ENCODE results near the gene RAB4A. TPM values are rescaled to one million over a fixed set of nuclear protein-coding genes. Genes with fewer than 3 reads are reported as not detected.
A peak's percentile ranks its signal among the peaks of the same experiment; 100 is the strongest.
"Not testable (repeated sequence)": the region's sequence is repeated elsewhere in the genome, so short reads cannot be mapped to it uniquely, and the experiment has no call there.

Gene RAB4A
- total and polyA plus RNA-seq, 7 experiments from 2014 or later: 9.6 to 47.9 (median 36.7) TPM

- ATAC-seq (no peak), DNase-seq (no peak)
- Mint-ChIP-seq H3K36me3 (peaks cover 0 to 61% (median 39%) of the 10 kb centered on the region in 5 donors), H3K4me1 (peaks cover 40 to 62% (median 50%) of the 10 kb centered on the region in 7 donors), H3K4me3 (no peak overlapping the region), H3K27ac (peak overlapping the region in 1 of 9 donors; percentile 21), H3K27me3 (no peaks in the 10 kb centered on the region), H3K9me3 (peaks cover 0 to 13% (median 0%) of the 10 kb centered on the region in 11 donors)
- ChIA-PET POLR2A (no interaction called here), CTCF (no interaction called here)
- H3K27me3 ChIP-seq (ENCODE audit: control insufficient read depth in 2 of 2, insufficient read depth in 2 of 2, low read length in 2 of 2): no peaks in the 10 kb centered on the region
- H3K36me3 ChIP-seq (ENCODE audit: control insufficient read depth in 2 of 3, insufficient read depth in 3 of 3, low read length in 3 of 3): peaks cover 0 to 6% (median 6%) of the 10 kb centered on the region in 3 experiments
- H3K4me3 ChIP-seq (ENCODE audit: low read length): no peak overlapping the region
- no peak overlapping the region for H3K27ac ChIP-seq (ENCODE audit: low read depth, low read length)
- no peaks in the 10 kb centered on the region for H3K4me1 ChIP-seq (ENCODE audit: control insufficient read depth in 2 of 2, insufficient read depth in 2 of 2, low read length in 2 of 2)
- H3K9me3 ChIP-seq (ENCODE audit: control insufficient read depth in 2 of 3, low read length in 3 of 3): no peaks in the 10 kb centered on the region
- intact Hi-C loops (cut with micrococcal nuclease): no loop called here
Observed at GRCh38 chr1:229284887-229285286, 14.0 kb downstream of the RAB4A start.

- DNase-seq (no peak), ATAC-seq (no peak)
- peaks cover 0 to 10% (median 6%) of the 10 kb centered on the region in 3 experiments for H3K36me3 ChIP-seq (ENCODE audit: control insufficient read depth in 2 of 3, insufficient read depth in 3 of 3, low read length in 3 of 3)
- no peak overlapping the region for H3K4me3 ChIP-seq (ENCODE audit: low read length)
- peak overlapping the region in 1 of 10 donors; percentile 10 for H3K4me3 Mint-ChIP-seq
- H3K27ac Mint-ChIP-seq: no peak overlapping the region
- H3K4me1 Mint-ChIP-seq: peaks cover 40 to 56% (median 46%) of the 10 kb centered on the region in 7 donors
- ChIA-PET POLR2A (no interaction called here), CTCF (no interaction called here)
- H3K36me3 Mint-ChIP-seq: peaks cover under 1 to 62% (median 42%) of the 10 kb centered on the region in 5 donors
- H3K9me3 Mint-ChIP-seq: peaks cover 0 to 13% (median 0%) of the 10 kb centered on the region in 11 donors
- H3K4me1 ChIP-seq (ENCODE audit: control insufficient read depth in 2 of 2, insufficient read depth in 2 of 2, low read length in 2 of 2): no peaks in the 10 kb centered on the region
- intact Hi-C loops (cut with micrococcal nuclease): no loop called here
- no peaks in the 10 kb centered on the region for H3K9me3 ChIP-seq (ENCODE audit: control insufficient read depth in 2 of 3, low read length in 3 of 3)
- H3K27me3 ChIP-seq (ENCODE audit: control insufficient read depth in 2 of 2, insufficient read depth in 2 of 2, low read length in 2 of 2): no peaks in the 10 kb centered on the region
- H3K27ac ChIP-seq (ENCODE audit: low read depth, low read length): no peak overlapping the region
- H3K27me3 Mint-ChIP-seq: no peaks in the 10 kb centered on the region
Observed at GRCh38 chr1:229285440-229285839, 14.5 kb downstream of the RAB4A start.

GRCh38 chr1:229286099-229286766, 15.3 kb downstream of the RAB4A start:
- H3K4me3 Mint-ChIP-seq: no peak overlapping the region

GRCh38 chr1:229287267-229287666, 16.4 kb downstream of the RAB4A start:
- Histone ChIP-seq H3K27ac (ENCODE audit: low read depth, low read length) (no peak overlapping the region), H3K4me3 (ENCODE audit: low read length) (no peak overlapping the region), H3K36me3 (ENCODE audit: control insufficient read depth in 2 of 3, insufficient read depth in 3 of 3, low read length in 3 of 3) (peaks cover 0 to 19% (median 6%) of the 10 kb centered on the region in 3 experiments), H3K4me1 (ENCODE audit: control insufficient read depth in 2 of 2, insufficient read depth in 2 of 2, low read length in 2 of 2) (no peaks in the 10 kb centered on the region), H3K9me3 (ENCODE audit: control insufficient read depth in 2 of 3, low read length in 3 of 3) (no peaks in the 10 kb centered on the region), H3K27me3 (ENCODE audit: control insufficient read depth in 2 of 2, insufficient read depth in 2 of 2, low read length in 2 of 2) (no peaks in the 10 kb centered on the region)
- CTCF ChIA-PET: interaction anchor here (0.6 kb wide), 1 partner anchor 32 kb away, joined by 3 read pairs; no protein-coding TSS in a partner anchor
- DNase-seq: no peak
- no peak overlapping the region for H3K27ac Mint-ChIP-seq
- H3K27me3 Mint-ChIP-seq: no peaks in the 10 kb centered on the region
- peaks cover 26 to 42% (median 33%) of the 10 kb centered on the region in 7 donors for H3K4me1 Mint-ChIP-seq
- POLR2A ChIA-PET: no interaction called here
- ATAC-seq: no peak
- H3K4me3 Mint-ChIP-seq: no peak overlapping the region
- peaks cover 0 to 20% (median 2%) of the 10 kb centered on the region in 11 donors for H3K9me3 Mint-ChIP-seq
- intact Hi-C loops (cut with micrococcal nuclease): no loop called here
- H3K36me3 Mint-ChIP-seq: peaks cover 12 to 67% (median 46%) of the 10 kb centered on the region in 5 donors

More at GRCh38 chr1:229286099-229286766, 15.3 kb downstream of the RAB4A start:
- CTCF ChIA-PET: no interaction called here
- H3K4me3 ChIP-seq (ENCODE audit: low read length): no peak overlapping the region
- H3K27ac ChIP-seq (ENCODE audit: low read depth, low read length): no peak overlapping the region
- H3K36me3 ChIP-seq (ENCODE audit: control insufficient read depth in 2 of 3, insufficient read depth in 3 of 3, low read length in 3 of 3): peaks cover 0 to 16% (median 6%) of the 10 kb centered on the region in 3 experiments
- Mint-ChIP-seq H3K4me1 (peaks cover 37 to 50% (median 41%) of the 10 kb centered on the region in 7 donors), H3K36me3 (peaks cover 8 to 68% (median 45%) of the 10 kb centered on the region in 5 donors), H3K27me3 (no peaks in the 10 kb centered on the region), H3K27ac (peak overlapping the region in 1 of 9 donors; percentile 18), H3K9me3 (peaks cover 0 to 21% (median 2%) of the 10 kb centered on the region in 11 donors)
- DNase-seq (no peak), ATAC-seq (no peak)
- no peaks in the 10 kb centered on the region for H3K4me1 ChIP-seq (ENCODE audit: control insufficient read depth in 2 of 2, insufficient read depth in 2 of 2, low read length in 2 of 2)
- H3K9me3 ChIP-seq (ENCODE audit: control insufficient read depth in 2 of 3, low read length in 3 of 3): no peaks in the 10 kb centered on the region
- intact Hi-C loops (cut with micrococcal nuclease): no loop called here
- no peaks in the 10 kb centered on the region for H3K27me3 ChIP-seq (ENCODE audit: control insufficient read depth in 2 of 2, insufficient read depth in 2 of 2, low read length in 2 of 2)
- POLR2A ChIA-PET: no interaction called here

GRCh38 chr1:229288516-229288915, 17.6 kb downstream of the RAB4A start:
- H3K27ac ChIP-seq (ENCODE audit: low read depth, low read length): no peak overlapping the region
- DNase-seq: no peak
- peaks cover 18 to 30% (median 24%) of the 10 kb centered on the region in 7 donors for H3K4me1 Mint-ChIP-seq
- no peak overlapping the region for H3K27ac Mint-ChIP-seq
- H3K4me1 ChIP-seq (ENCODE audit: control insufficient read depth in 2 of 2, insufficient read depth in 2 of 2, low read length in 2 of 2): no peaks in the 10 kb centered on the region
- ChIA-PET POLR2A (interaction anchor here (0.6 kb wide), 1 partner anchor 794 kb away, joined by 3 read pairs; no protein-coding TSS in a partner anchor), CTCF (interaction anchor here (1.0 kb wide), 1 partner anchor 32 kb away, joined by 4 read pairs; no protein-coding TSS in a partner anchor)
- no peaks in the 10 kb centered on the region for H3K27me3 Mint-ChIP-seq
- H3K9me3 Mint-ChIP-seq: peaks cover 0 to 11% (median 0%) of the 10 kb centered on the region in 11 donors
- peaks cover 0 to 19% (median 6%) of the 10 kb centered on the region in 3 experiments for H3K36me3 ChIP-seq (ENCODE audit: control insufficient read depth in 2 of 3, insufficient read depth in 3 of 3, low read length in 3 of 3)
- H3K9me3 ChIP-seq (ENCODE audit: control insufficient read depth in 2 of 3, low read length in 3 of 3): no peaks in the 10 kb centered on the region
- no peaks in the 10 kb centered on the region for H3K27me3 ChIP-seq (ENCODE audit: control insufficient read depth in 2 of 2, insufficient read depth in 2 of 2, low read length in 2 of 2)
- H3K36me3 Mint-ChIP-seq: peaks cover 12 to 56% (median 38%) of the 10 kb centered on the region in 5 donors
- H3K4me3 ChIP-seq (ENCODE audit: low read length): no peak overlapping the region
- no peak overlapping the region for H3K4me3 Mint-ChIP-seq
- intact Hi-C loops (cut with micrococcal nuclease): no loop called here
- ATAC-seq: no peak

GRCh38 chr1:229291686-229292085, 20.8 kb downstream of the RAB4A start:
- ATAC-seq; H3K4me3 Mint-ChIP-seq; DNase-seq; H3K27ac Mint-ChIP-seq; intact Hi-C loops (cut with micrococcal nuclease); H3K9me3 ChIP-seq (ENCODE audit: control insufficient read depth in 2 of 3, low read length in 3 of 3); H3K27me3 ChIP-seq (ENCODE audit: control insufficient read depth in 2 of 2, insufficient read depth in 2 of 2, low read length in 2 of 2); H3K4me3 ChIP-seq (ENCODE audit: low read length); H3K27me3 Mint-ChIP-seq; H3K4me1 ChIP-seq (ENCODE audit: control insufficient read depth in 2 of 2, insufficient read depth in 2 of 2, low read length in 2 of 2); H3K27ac ChIP-seq (ENCODE audit: low read depth, low read length); POLR2A ChIA-PET; CTCF ChIA-PET: not testable (repeated sequence)
- Mint-ChIP-seq H3K36me3 (peaks cover 12 to 56% (median 33%) of the 10 kb centered on the region in 5 donors), H3K4me1 (peaks cover 2 to 17% (median 8%) of the 10 kb centered on the region in 7 donors), H3K9me3 (peaks cover 0 to 11% (median 0%) of the 10 kb centered on the region in 11 donors)
- H3K36me3 ChIP-seq (ENCODE audit: control insufficient read depth in 2 of 3, insufficient read depth in 3 of 3, low read length in 3 of 3): peaks cover 0 to 29% (median 6%) of the 10 kb centered on the region in 3 experiments
